GM19238 (cell line): Measurements from ENCODE around the gene DCLK1.

Experiments
- DNase-seq: peaks from one replicate; pipeline ENCODE4 v3.0.0; 2011; ENCODE audit warnings: low spot score; ENCODE audit not compliant: insufficient read length

The DCLK1 gene

GRCh38 chr13:35871561-35871960, 259.6 kb downstream of the DCLK1 start:
- DNase-seq: no peak

GRCh38 chr13:35866801-35867200, 264.4 kb downstream of the DCLK1 start:
- DNase-seq: no peak

GRCh38 chr13:35865341-35866240, 265.6 kb downstream of the DCLK1 start:
- no peak for DNase-seq

- no peak for DNase-seq
Measured at GRCh38 chr13:35860661-35861060, 270.5 kb downstream of the DCLK1 start.

- DNase-seq: no peak
Measured at GRCh38 chr13:35859981-35860380, 271.2 kb downstream of the DCLK1 start.

GRCh38 chr13:35858665-35859064, 272.5 kb downstream of the DCLK1 start:
- no peak for DNase-seq

- no peak for DNase-seq
Measured at GRCh38 chr13:35857769-35858168, 273.4 kb downstream of the DCLK1 start.

GRCh38 chr13:35856721-35857364, 274.3 kb downstream of the DCLK1 start:
- no peak for DNase-seq

- DNase-seq: no peak
Measured at GRCh38 chr13:35856084-35856483, 275.1 kb downstream of the DCLK1 start.

GRCh38 chr13:35855531-35856019, 275.6 kb downstream of the DCLK1 start:
- no peak for DNase-seq

GRCh38 chr13:35854286-35854685, 276.9 kb downstream of the DCLK1 start:
- no peak for DNase-seq

- DNase-seq: no peak
Measured at GRCh38 chr13:35851881-35852280, 279.3 kb downstream of the DCLK1 start.

GRCh38 chr13:35851356-35851755, 279.8 kb downstream of the DCLK1 start:
- DNase-seq: no peak

GRCh38 chr13:35850569-35850968, 280.6 kb downstream of the DCLK1 start:
- DNase-seq: no peak

- DNase-seq: no peak
Measured at GRCh38 chr13:35849256-35849644, 281.9 kb downstream of the DCLK1 start.

GRCh38 chr13:35848336-35849255, 282.6 kb downstream of the DCLK1 start:
- no peak for DNase-seq

GRCh38 chr13:35843272-35843671, 287.9 kb downstream of the DCLK1 start:
- no peak for DNase-seq

GRCh38 chr13:35841060-35841521, 290.1 kb downstream of the DCLK1 start:
- no peak for DNase-seq

GRCh38 chr13:35839806-35840205, 291.4 kb downstream of the DCLK1 start:
- DNase-seq: no peak

GRCh38 chr13:35838356-35838755, 292.8 kb downstream of the DCLK1 start:
- DNase-seq: no peak

- no peak for DNase-seq
Measured at GRCh38 chr13:35836446-35836845, 294.7 kb downstream of the DCLK1 start.
